ENCODE measurements around the gene SNRNP70. TPM values are rescaled to one million over a fixed set of nuclear protein-coding genes. Genes with fewer than 3 reads are reported as not detected.
"Not testable (repeated sequence)": the region's sequence is repeated elsewhere in the genome, so short reads cannot be mapped to it uniquely, and the experiment has no call there.

SNRNP70 gene
- total and polyA plus RNA-seq, 10 of the 15 experiments (the other 5 are each of a cell fraction or from before 2014, with no cell fraction given): 2.7 to 453 (median 159) TPM

DNA sequence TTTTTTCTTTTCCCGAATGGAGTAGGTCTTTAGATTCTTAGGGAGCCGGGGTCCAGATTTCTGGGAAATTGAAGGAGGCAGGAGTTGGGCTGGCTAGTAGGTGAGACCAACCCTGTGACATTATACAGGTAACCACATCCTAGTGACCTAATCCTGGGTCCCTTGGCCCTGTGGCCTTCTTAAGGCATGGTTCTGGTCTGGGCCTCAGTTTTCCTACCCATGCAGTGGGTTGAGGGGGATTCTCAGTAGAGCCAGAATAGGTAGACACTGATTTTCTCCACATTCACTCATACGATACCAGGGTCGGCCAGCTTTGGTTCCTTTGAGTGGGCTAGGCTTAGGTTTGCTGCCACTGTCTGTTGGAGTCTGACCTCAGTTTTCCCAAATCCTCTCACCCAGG, 41.3 kb downstream of the SNRNP70 start (continued):
- TF ChIP-seq, protein P1, sequence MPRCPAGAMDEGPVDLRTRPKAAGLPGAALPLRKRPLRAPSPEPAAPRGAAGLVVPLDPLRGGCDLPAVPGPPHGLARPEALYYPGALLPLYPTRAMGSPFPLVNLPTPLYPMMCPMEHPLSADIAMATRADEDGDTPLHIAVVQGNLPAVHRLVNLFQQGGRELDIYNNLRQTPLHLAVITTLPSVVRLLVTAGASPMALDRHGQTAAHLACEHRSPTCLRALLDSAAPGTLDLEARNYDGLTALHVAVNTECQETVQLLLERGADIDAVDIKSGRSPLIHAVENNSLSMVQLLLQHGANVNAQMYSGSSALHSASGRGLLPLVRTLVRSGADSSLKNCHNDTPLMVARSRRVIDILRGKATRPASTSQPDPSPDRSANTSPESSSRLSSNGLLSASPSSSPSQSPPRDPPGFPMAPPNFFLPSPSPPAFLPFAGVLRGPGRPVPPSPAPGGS (IDR thresholded peaks at IDR 0.05; ENCODE audit: borderline replicate concordance, insufficient read depth, low read depth, low read length, poor library complexity, severe bottlenecking): no peak
- TF ChIP-seq SIN3A (IDR thresholded peaks at IDR 0.05; ENCODE audit: low read depth, low read length): no peak
- TF ChIP-seq, protein P2, sequence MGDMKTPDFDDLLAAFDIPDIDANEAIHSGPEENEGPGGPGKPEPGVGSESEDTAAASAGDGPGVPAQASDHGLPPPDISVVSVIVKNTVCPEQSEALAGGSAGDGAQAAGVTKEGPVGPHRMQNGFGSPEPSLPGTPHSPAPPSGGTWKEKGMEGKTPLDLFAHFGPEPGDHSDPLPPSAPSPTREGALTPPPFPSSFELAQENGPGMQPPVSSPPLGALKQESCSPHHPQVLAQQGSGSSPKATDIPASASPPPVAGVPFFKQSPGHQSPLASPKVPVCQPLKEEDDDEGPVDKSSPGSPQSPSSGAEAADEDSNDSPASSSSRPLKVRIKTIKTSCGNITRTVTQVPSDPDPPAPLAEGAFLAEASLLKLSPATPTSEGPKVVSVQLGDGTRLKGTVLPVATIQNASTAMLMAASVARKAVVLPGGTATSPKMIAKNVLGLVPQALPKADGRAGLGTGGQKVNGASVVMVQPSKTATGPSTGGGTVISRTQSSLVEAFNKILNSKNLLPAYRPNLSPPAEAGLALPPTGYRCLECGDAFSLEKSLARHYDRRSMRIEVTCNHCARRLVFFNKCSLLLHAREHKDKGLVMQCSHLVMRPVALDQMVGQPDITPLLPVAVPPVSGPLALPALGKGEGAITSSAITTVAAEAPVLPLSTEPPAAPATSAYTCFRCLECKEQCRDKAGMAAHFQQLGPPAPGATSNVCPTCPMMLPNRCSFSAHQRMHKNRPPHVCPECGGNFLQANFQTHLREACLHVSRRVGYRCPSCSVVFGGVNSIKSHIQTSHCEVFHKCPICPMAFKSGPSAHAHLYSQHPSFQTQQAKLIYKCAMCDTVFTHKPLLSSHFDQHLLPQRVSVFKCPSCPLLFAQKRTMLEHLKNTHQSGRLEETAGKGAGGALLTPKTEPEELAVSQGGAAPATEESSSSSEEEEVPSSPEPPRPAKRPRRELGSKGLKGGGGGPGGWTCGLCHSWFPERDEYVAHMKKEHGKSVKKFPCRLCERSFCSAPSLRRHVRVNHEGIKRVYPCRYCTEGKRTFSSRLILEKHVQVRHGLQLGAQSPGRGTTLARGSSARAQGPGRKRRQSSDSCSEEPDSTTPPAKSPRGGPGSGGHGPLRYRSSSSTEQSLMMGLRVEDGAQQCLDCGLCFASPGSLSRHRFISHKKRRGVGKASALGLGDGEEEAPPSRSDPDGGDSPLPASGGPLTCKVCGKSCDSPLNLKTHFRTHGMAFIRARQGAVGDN (IDR thresholded peaks at IDR 0.05): no peak

DNA sequence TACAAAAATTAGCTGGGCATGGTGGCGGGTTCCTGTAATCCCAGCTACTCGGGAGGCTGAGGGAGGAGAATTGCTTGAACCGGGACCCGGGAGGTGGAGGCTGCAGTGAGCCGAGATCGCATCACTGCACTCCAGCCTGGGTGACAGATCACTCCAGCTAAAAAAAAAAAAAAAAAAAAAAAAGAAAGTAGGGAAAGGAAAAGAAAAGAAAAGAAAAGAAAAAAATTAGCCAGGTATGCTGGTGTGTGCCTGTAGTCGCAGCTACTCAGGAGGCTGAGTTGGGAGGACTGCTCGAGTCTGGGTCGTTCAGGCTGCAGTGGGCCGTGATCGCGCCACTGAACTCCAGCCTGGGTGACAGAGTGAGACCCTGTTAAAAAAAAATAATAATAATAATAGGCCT, 42.0 kb downstream of the SNRNP70 start:
- CTCF ChIA-PET: interaction anchor here (0.6 to 2.2 kb wide), 3 partner anchors 13 to 174 kb away, joined by 3 to 13 read pairs (median 3); partner anchors contain the start of gene LIN7B
- H3K27ac ChIP-seq (ENCODE audit: control insufficient read depth, insufficient read depth); H3K4me3 ChIP-seq; FAIRE-seq; SMC1A ChIA-PET (ENCODE audit: uncharacterized antibody, unreplicated experiment); H3K4me1 ChIP-seq (ENCODE audit: control insufficient read depth, insufficient read depth, low read length); H3K27me3 ChIP-seq (replicated peaks in 1 of 2; ENCODE audit: control insufficient read depth in 2 of 2, insufficient read depth in 2 of 2, low read length in 1 of 2); H3K9ac ChIP-seq (ENCODE audit: control insufficient read depth, insufficient read depth, low read length); in situ Hi-C loops (cut with MboI); H4K20me1 ChIP-seq (ENCODE audit: control insufficient read depth, insufficient read depth); ATAC-seq; H3K4me2 ChIP-seq (ENCODE audit: control insufficient read depth, insufficient read depth); H3K79me2 ChIP-seq (ENCODE audit: control insufficient read depth, insufficient read depth, low read length); BruUV-seq (replicated peaks); DNase-seq (ENCODE audit: low read depth, low spot score); intact Hi-C loops (cut with micrococcal nuclease; ENCODE audit: unreplicated experiment); H3K36me3 ChIP-seq (ENCODE audit: control insufficient read depth in 2 of 2, insufficient read depth in 2 of 2, low read length in 1 of 2); H2AFZ ChIP-seq (ENCODE audit: control insufficient read depth, low read depth, low read length); H3K9me3 ChIP-seq (replicated peaks; ENCODE audit: control insufficient read depth, insufficient read depth, low read length): not testable (repeated sequence)
- TF ChIP-seq, protein P3, sequence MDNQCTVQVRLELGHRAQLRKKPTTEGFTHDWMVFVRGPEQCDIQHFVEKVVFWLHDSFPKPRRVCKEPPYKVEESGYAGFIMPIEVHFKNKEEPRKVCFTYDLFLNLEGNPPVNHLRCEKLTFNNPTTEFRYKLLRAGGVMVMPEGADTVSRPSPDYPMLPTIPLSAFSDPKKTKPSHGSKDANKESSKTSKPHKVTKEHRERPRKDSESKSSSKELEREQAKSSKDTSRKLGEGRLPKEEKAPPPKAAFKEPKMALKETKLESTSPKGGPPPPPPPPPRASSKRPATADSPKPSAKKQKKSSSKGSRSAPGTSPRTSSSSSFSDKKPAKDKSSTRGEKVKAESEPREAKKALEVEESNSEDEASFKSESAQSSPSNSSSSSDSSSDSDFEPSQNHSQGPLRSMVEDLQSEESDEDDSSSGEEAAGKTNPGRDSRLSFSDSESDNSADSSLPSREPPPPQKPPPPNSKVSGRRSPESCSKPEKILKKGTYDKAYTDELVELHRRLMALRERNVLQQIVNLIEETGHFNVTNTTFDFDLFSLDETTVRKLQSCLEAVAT (IDR thresholded peaks at IDR 0.05): 0 out of 2 replicates have a peak, but pooled peaks have one; percentile 14
- 98% methylated on average over 12 of the region's 12 CpGs for WGBS (ENCODE audit: insufficient coverage, insufficient replicate concordance, low lambda C conversion rate, missing lambda C conversion rate)
- RAD21 ChIA-PET (ENCODE audit: unreplicated experiment): interaction anchor here (0.6 to 1.4 kb wide), 5 partner anchors 13 to 81 kb away, joined by 3 to 7 read pairs (median 4); partner anchors contain the start of gene LIN7B
- POLR2A ChIA-PET: interaction anchor here (0.6 to 1.4 kb wide), 10 partner anchors 9 to 459 kb away, joined by 3 to 8 read pairs (median 4); partner anchors contain the start of gene LIN7B

Data from GM12878 (cell line).